ENCODE data around the gene CLCN4. TPM values are rescaled to one million over a fixed set of nuclear protein-coding genes. Genes with fewer than 3 reads are reported as not detected.

The CLCN4 gene
- total and polyA plus RNA-seq, 10 of the 15 experiments (the other 5 are each of a cell fraction or from before 2014, with no cell fraction given) = 0.90 to 6.9 (median 2.9) TPM

DNA sequence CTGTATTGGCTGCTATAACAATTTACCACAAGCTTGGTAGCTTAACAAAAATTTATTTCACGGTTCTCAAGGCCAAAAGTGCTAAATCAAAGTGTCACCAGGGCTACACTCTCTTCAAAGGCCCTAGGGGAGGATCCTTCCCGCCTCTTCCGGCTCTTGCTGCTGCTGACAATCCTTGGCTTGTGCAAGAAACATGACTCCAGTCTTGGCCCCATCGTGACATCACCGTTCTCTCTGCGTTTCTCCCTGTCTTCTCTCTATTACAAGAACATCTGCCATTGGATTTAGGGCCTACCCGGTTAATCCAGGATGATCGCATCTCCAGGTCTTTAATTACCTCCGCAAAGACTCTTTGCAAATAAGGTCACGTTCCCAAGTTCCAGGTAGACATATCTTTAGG lies 10.4 kb upstream of the CLCN4 start:
- SMC1A ChIA-PET (ENCODE audit: uncharacterized antibody, unreplicated experiment) = interaction anchor here (1.2 to 1.5 kb wide), 2 partner anchors 11 to 26 kb away, joined by 3 read pairs; no protein-coding TSS in a partner anchor
- no peaks in the 10 kb centered on the region for H3K4me1 ChIP-seq (ENCODE audit: control insufficient read depth, insufficient read depth, low read length)
- no peak for FAIRE-seq
- H2AFZ ChIP-seq (ENCODE audit: control insufficient read depth, low read depth, low read length) = no peak overlapping the region
- DNase-seq (ENCODE audit: low read depth, low spot score) = no peak
- no peak overlapping the region for H3K4me3 ChIP-seq
- CTCF ChIA-PET = interaction anchor here (1.0 kb wide), 1 partner anchor 44 kb away, joined by 3 read pairs; no protein-coding TSS in a partner anchor
- no peak overlapping the region for H3K27ac ChIP-seq (ENCODE audit: control insufficient read depth, insufficient read depth)
- H3K36me3 ChIP-seq (ENCODE audit: control insufficient read depth in 2 of 2, insufficient read depth in 2 of 2, low read length in 1 of 2) = no peaks in the 10 kb centered on the region
- 68% methylated on average over 10 of the region's 10 CpGs for WGBS (ENCODE audit: insufficient coverage, insufficient replicate concordance, low lambda C conversion rate, missing lambda C conversion rate)
- intact Hi-C loops (cut with micrococcal nuclease; ENCODE audit: unreplicated experiment) = no loop called here
- in situ Hi-C loops (cut with MboI) = no loop called here
- no peak overlapping the region for H3K9ac ChIP-seq (ENCODE audit: control insufficient read depth, insufficient read depth, low read length)
- H3K27me3 ChIP-seq (replicated peaks in 1 of 2; ENCODE audit: control insufficient read depth in 2 of 2, insufficient read depth in 2 of 2, low read length in 1 of 2) = no peaks in the 10 kb centered on the region
- RAD21 ChIA-PET (ENCODE audit: unreplicated experiment) = no interaction called here
- no peak for ATAC-seq
- H3K79me2 ChIP-seq (ENCODE audit: control insufficient read depth, insufficient read depth, low read length) = no peaks in the 10 kb centered on the region
- H4K20me1 ChIP-seq (ENCODE audit: control insufficient read depth, insufficient read depth) = no peaks in the 10 kb centered on the region
- POLR2A ChIA-PET = no interaction called here
- no peak overlapping the region for H3K4me2 ChIP-seq (ENCODE audit: control insufficient read depth, insufficient read depth)
- BruUV-seq (replicated peaks) = no TSS peak
- H3K9me3 ChIP-seq (replicated peaks; ENCODE audit: control insufficient read depth, insufficient read depth, low read length) = no peaks in the 10 kb centered on the region
- TF ChIP-seq LARP7 (IDR thresholded peaks at IDR 0.05) = no peak
- no peak for TF ChIP-seq RB1 (IDR thresholded peaks at IDR 0.05; ENCODE audit: borderline replicate concordance)
- no peak for TF ChIP-seq WRNIP1 (IDR thresholded peaks at IDR 0.05; ENCODE audit: borderline replicate concordance, low read depth, low read length)
- no peak for TF ChIP-seq CHD2 (IDR thresholded peaks at IDR 0.05; ENCODE audit: borderline replicate concordance, low read depth, low read length)
- TF ChIP-seq, protein P1, sequence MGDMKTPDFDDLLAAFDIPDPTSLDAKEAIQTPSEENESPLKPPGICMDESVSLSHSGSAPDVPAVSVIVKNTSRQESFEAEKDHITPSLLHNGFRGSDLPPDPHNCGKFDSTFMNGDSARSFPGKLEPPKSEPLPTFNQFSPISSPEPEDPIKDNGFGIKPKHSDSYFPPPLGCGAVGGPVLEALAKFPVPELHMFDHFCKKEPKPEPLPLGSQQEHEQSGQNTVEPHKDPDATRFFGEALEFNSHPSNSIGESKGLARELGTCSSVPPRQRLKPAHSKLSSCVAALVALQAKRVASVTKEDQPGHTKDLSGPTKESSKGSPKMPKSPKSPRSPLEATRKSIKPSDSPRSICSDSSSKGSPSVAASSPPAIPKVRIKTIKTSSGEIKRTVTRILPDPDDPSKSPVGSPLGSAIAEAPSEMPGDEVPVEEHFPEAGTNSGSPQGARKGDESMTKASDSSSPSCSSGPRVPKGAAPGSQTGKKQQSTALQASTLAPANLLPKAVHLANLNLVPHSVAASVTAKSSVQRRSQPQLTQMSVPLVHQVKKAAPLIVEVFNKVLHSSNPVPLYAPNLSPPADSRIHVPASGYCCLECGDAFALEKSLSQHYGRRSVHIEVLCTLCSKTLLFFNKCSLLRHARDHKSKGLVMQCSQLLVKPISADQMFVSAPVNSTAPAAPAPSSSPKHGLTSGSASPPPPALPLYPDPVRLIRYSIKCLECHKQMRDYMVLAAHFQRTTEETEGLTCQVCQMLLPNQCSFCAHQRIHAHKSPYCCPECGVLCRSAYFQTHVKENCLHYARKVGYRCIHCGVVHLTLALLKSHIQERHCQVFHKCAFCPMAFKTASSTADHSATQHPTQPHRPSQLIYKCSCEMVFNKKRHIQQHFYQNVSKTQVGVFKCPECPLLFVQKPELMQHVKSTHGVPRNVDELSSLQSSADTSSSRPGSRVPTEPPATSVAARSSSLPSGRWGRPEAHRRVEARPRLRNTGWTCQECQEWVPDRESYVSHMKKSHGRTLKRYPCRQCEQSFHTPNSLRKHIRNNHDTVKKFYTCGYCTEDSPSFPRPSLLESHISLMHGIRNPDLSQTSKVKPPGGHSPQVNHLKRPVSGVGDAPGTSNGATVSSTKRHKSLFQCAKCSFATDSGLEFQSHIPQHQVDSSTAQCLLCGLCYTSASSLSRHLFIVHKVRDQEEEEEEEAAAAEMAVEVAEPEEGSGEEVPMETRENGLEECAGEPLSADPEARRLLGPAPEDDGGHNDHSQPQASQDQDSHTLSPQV (IDR thresholded peaks at IDR 0.05) = no peak
- no peak for TF ChIP-seq ZBTB40 (IDR thresholded peaks at IDR 0.05; ENCODE audit: borderline replicate concordance)
- TF ChIP-seq SMC3 (IDR thresholded peaks at IDR 0.05; ENCODE audit: borderline replicate concordance, low read length) = no peak
- TF ChIP-seq USF2 (IDR thresholded peaks at IDR 0.05; ENCODE audit: borderline replicate concordance, low read depth, low read length) = no peak
- TF ChIP-seq PKNOX1 (IDR thresholded peaks at IDR 0.05) = no peak
- TF ChIP-seq ETV6 (conservative IDR thresholded peaks at IDR 0.05 in 1 of 2, IDR thresholded peaks at IDR 0.05 in 1 of 2; ENCODE audit: borderline replicate concordance in 1 of 2, low read depth in 1 of 2) = no peak
- no peak for TF ChIP-seq BCL11A (IDR thresholded peaks at IDR 0.05; ENCODE audit: low read depth, low read length)
- no peak for TF ChIP-seq KDM1A (IDR thresholded peaks at IDR 0.05; ENCODE audit: borderline replicate concordance)
- no peak for TF ChIP-seq SUZ12 (IDR thresholded peaks at IDR 0.05; ENCODE audit: unreplicated experiment)
- no peak for TF ChIP-seq ZZZ3 (IDR thresholded peaks at IDR 0.05; ENCODE audit: control insufficient read depth, insufficient read length, low read depth)

Measured in GM12878 (cell line).